K562 (cell line): Measurements from ENCODE around the gene CFP. TPM values are rescaled to one million over a fixed set of nuclear protein-coding genes. Genes with fewer than 3 reads are reported as not detected.

Experiments used
- ATAC-seq: fragments of 200-7000 bp; cut with Tn5 transposase; 3 replicates; pipeline ENCODE4 v1.9.1; 2020; ENCODE audit warnings: moderate library complexity
- BruUV-seq: library from RNA; stranded (reverse); fragments of 400-500 nt; replicated peaks from 2 replicates; lab custom pipeline; 2021; lab: Mats Ljungman, UMichigan
- CTCF ChIA-PET: fragments of 300-600 bp; formaldehyde crosslinking; extraction: SDS; loops from one replicate; lab custom pipeline; 2021; ENCODE audit warnings: low intra/inter-chr PET ratio; lab: Yijun Ruan, JAX
- POLR2A ChIA-PET: fragments of 300-600, 350-650 bp; sonication (Branson Sonifier 250); formaldehyde crosslinking; extraction: SDS; loops from one replicate; lab custom pipeline; 2021; ENCODE audit warnings: antibody characterized with exemption, inconsistent platforms; lab: Yijun Ruan, JAX
- DNase-seq, 4 experiments: peaks; one replicate each; pipeline versions ENCODE4 v3.0.0 to v3.0.0-alpha.2; 2011 to 2018; ENCODE audit warnings: low spot score in 3 of 4, mixed read lengths in 3 of 4; ENCODE audit errors: extremely low read depth in 1 of 4
- FAIRE-seq: peaks from 2 replicates; lab custom pipeline; 2011; peaks lifted over from hg19 to GRCh38; lab: Jason Lieb, UNC
- H2AFZ ChIP-seq: 2 replicates; pipeline ENCODE4 v1.6.0; 2011; ENCODE audit warnings: low read depth, low read length, control low read depth, inconsistent platforms
- H3K27ac ChIP-seq: fragments of 200-600 bp; 3 replicates; pipeline ENCODE4 v1.8.0; 2011; ENCODE audit warnings: low read depth, mild to moderate bottlenecking, control low read depth, inconsistent platforms, low read length, moderate library complexity, mixed read lengths; ENCODE audit errors: extremely low read depth
- H3K27me3 ChIP-seq, 2 experiments: fragments of 300-600 bp in 1 of 2; 2 replicates in 1 of 2; 3 replicates in 1 of 2; pipeline versions ENCODE4 v1.6.0 to v1.8.0; 2011; ENCODE audit warnings: inconsistent platforms in 2 of 2, low read length in 2 of 2, mild to moderate bottlenecking in 1 of 2, mixed read lengths in 1 of 2, moderate library complexity in 1 of 2; ENCODE audit not compliant: control insufficient read depth in 2 of 2, insufficient read depth in 2 of 2
- H3K36me3 ChIP-seq: fragments of 300-600 bp; 3 replicates; pipeline ENCODE4 v1.8.0; 2011; ENCODE audit warnings: mild to moderate bottlenecking, low read length, inconsistent platforms; ENCODE audit not compliant: control insufficient read depth, insufficient read depth
- H3K4me1 ChIP-seq, 2 experiments: fragments of 200-600 bp in 1 of 2; replicated peaks in 1 of 2; 2 replicates in 1 of 2; 3 replicates in 1 of 2; pipeline versions ENCODE4 v1.5.1 to v1.8.0; 2011; ENCODE audit warnings: inconsistent platforms in 2 of 2, low read length in 2 of 2, mild to moderate bottlenecking in 1 of 2, mixed read lengths in 1 of 2, moderate library complexity in 1 of 2; ENCODE audit not compliant: control insufficient read depth in 2 of 2, insufficient read depth in 2 of 2
- H3K4me2 ChIP-seq: 2 replicates; pipeline ENCODE4 v1.6.1; 2011; ENCODE audit warnings: low read length, control low read depth, inconsistent platforms, mixed read lengths; ENCODE audit not compliant: insufficient read depth
- H3K4me3 ChIP-seq: fragments of 200-600 bp; sonication (generic), shearing (Covaris generic); 2 replicates; pipeline ENCODE4 v1.5.1; 2016; ENCODE audit warnings: control low read depth, inconsistent platforms
- H3K79me2 ChIP-seq: fragments of 200-600 bp; 3 replicates; pipeline ENCODE4 v1.8.0; 2011; ENCODE audit warnings: low read length, inconsistent platforms; ENCODE audit not compliant: control insufficient read depth, insufficient read depth
- H3K9ac ChIP-seq, 2 experiments: 2 replicates each; pipeline versions ENCODE4 v1.6.0 to v1.6.1; 2011; ENCODE audit warnings: low read depth in 2 of 2, low read length in 2 of 2, control low read depth in 1 of 2, inconsistent platforms in 1 of 2, mild to moderate bottlenecking in 1 of 2, mixed read lengths in 1 of 2; ENCODE audit not compliant: insufficient read depth in 1 of 2
- H3K9me1 ChIP-seq: one replicate; pipeline ENCODE4 v1.6.0; 2011; ENCODE audit warnings: inconsistent platforms, mild to moderate bottlenecking, low read length, moderate library complexity; ENCODE audit not compliant: control insufficient read depth, insufficient read depth
- H3K9me3 ChIP-seq: replicated peaks from 2 replicates; pipeline ENCODE4 v1.5.1; 2011; ENCODE audit warnings: low read depth, low read length, inconsistent platforms; ENCODE audit not compliant: control insufficient read depth, insufficient read depth
- H4K20me1 ChIP-seq: replicated peaks from 2 replicates; pipeline ENCODE4 v1.6.1; 2011; ENCODE audit warnings: low read length, inconsistent platforms, mixed read lengths; ENCODE audit not compliant: control insufficient read depth, insufficient read depth
- ELK1 ChIP-seq: sonication (generic); formaldehyde crosslinking; IDR thresholded peaks from 2 replicates; pipeline ENCODE4 v1.8.1; 2022; ENCODE audit warnings: missing genetic modification reagents
- EP400 ChIP-seq: fragments of 450-650 bp; IDR thresholded peaks from 2 replicates; pipeline ENCODE4 v1.6.1; 2017; ENCODE audit warnings: antibody characterized with exemption, mild to moderate bottlenecking, moderate library complexity
- NFRKB ChIP-seq: fragments of 450-650 bp; IDR thresholded peaks from 2 replicates; pipeline ENCODE4 v1.6.1; 2016; ENCODE audit warnings: low read depth
- SUPT5H ChIP-seq: fragments of 450-650 bp; IDR thresholded peaks from 2 replicates; pipeline ENCODE4 v1.6.1; 2016
- ZKSCAN3 ChIP-seq: fragments of 250-450 bp; sonication (Bioruptor Pico); IDR thresholded peaks from 2 replicates; pipeline ENCODE4 v1.4.0; 2020
- ZMIZ1 ChIP-seq, 2 experiments: fragments of 150-350 bp in 1 of 2; IDR thresholded peaks; 2 replicates each; pipeline ENCODE4 v1.6.1; 2012 to 2016; ENCODE audit warnings: low read depth in 2 of 2, low read length in 2 of 2, mild to moderate bottlenecking in 1 of 2, moderate library complexity in 1 of 2
- ZNF232 ChIP-seq: sonication (generic); formaldehyde crosslinking; IDR thresholded peaks from 2 replicates; pipeline ENCODE4 v1.8.0; 2022; ENCODE audit warnings: mild to moderate bottlenecking, missing genetic modification reagents
- ZNF511 ChIP-seq: sonication (generic); formaldehyde crosslinking; IDR thresholded peaks from 2 replicates; pipeline ENCODE4 v1.8.0; 2022; ENCODE audit warnings: mild to moderate bottlenecking, missing genetic modification reagents
- WGBS: fragments of 100-300 bp; shearing (Covaris generic); methylation state at CpG from one replicate; pipeline ENCODE4 v1.1.6; 2016; ENCODE audit warnings: low coverage, mixed read lengths; ENCODE audit not compliant: insufficient coverage; ENCODE audit errors: missing lambda C conversion rate; 5-methylcytosine and 5-hydroxymethylcytosine counted together
- in situ Hi-C: fragments of 300-500 bp; cut with MboI; formaldehyde crosslinking; loops from 4 replicates; pipeline ENCODE4 v1.15.0; 2018; ENCODE audit warnings: inconsistent platforms, mixed read lengths
- intact Hi-C: fragments of 100-400 bp; cut with micrococcal nuclease; formaldehyde crosslinking; loops from 2 replicates; pipeline ENCODE4 v1.14.2; 2022
- polyA plus RNA-seq, 8 experiments: library from polyadenylated mRNA; depleted of rRNA in 4 of 8; stranded (reverse) in 5 of 8; unstranded in 3 of 8; fragments of >200 nt; fragmentation: Nextera tagmentation in 2 of 8; fragmentation: Illumina TruSeq in 1 of 8; extraction: Ambion mirVana in 2 of 8; extraction: Trizol in 1 of 8; gene quantifications; 2 replicates each; pipeline versions ENCODE4 v1.2.1 to v1.2.3, GENCODE V29; 2011 to 2014; ENCODE audit warnings: inconsistent platforms in 1 of 8, missing spikeins in 1 of 8
- total RNA-seq, 7 experiments: library from RNA; depleted of rRNA in 6 of 7; stranded (reverse); fragments of >200 nt in 6 of 7; fragmentation: Illumina TruSeq in 2 of 7; extraction: Trizol in 2 of 7; gene quantifications; 2 replicates each; pipeline versions ENCODE4 v1.2.1 to v1.2.3, GENCODE V29; 2011 to 2021; ENCODE audit warnings: low replicate concordance in 1 of 7

The CFP gene
- total and polyA plus RNA-seq, 9 of the 15 experiments (the other 6 are each of a cell fraction or from before 2014, with no cell fraction given): 0.18 to 2.0 (median 0.55) TPM

GRCh38 chrX:47577901-47578300 lies 51.8 kb downstream of the CFP start:
- no peaks in the 10 kb centered on the region for H3K9me3 ChIP-seq
- WGBS: 91% methylated on average over 3 of the region's 3 CpGs
- no peak for ATAC-seq
- in situ Hi-C loops: no loop called here
- intact Hi-C loops: no loop called here
- H3K4me3 ChIP-seq: no peak overlapping the region
- no peak overlapping the region for H3K4me2 ChIP-seq
- FAIRE-seq: no peak
- H3K36me3 ChIP-seq: no peaks in the 10 kb centered on the region
- H3K27me3 ChIP-seq: no peaks in the 10 kb centered on the region
- no peaks in the 10 kb centered on the region for H3K9me1 ChIP-seq
- POLR2A ChIA-PET: no interaction called here
- DNase-seq: no peak
- H3K4me1 ChIP-seq: peaks cover 17 to 40% of the 10 kb centered on the region in 2 experiments; a peak in 4 of 5 replicates
- H3K27ac ChIP-seq: no peak overlapping the region
- no peaks in the 10 kb centered on the region for H4K20me1 ChIP-seq
- BruUV-seq: no TSS peak
- no peak overlapping the region for H3K9ac ChIP-seq
- CTCF ChIA-PET: no interaction called here
- peaks cover 14% of the 10 kb centered on the region for H3K79me2 ChIP-seq
- no peak overlapping the region for H2AFZ ChIP-seq
- TF ChIP-seq SUPT5H (no peak), ELK1 (CRISPR knock-in tag) (no peak), ZNF511 (CRISPR knock-in tag) (no peak), ZKSCAN3 (CRISPR knock-in tag) (no peak), ZMIZ1 (IDR thresholded peaks at IDR 0.05; ENCODE audit: low read depth in 2 of 2, low read length in 2 of 2) (no peak), EP400 (no peak), ZNF232 (CRISPR knock-in tag) (no peak), NFRKB (no peak)
